Activated CD8-positive, alpha-beta memory T cell treated with anti-CD3 and anti-CD28 coated beads for 36 hours (primary cell): Measurements from ENCODE around the gene GRIN2D. TPM values are rescaled to one million over a fixed set of nuclear protein-coding genes. Genes with fewer than 3 reads are reported as not detected.

ENCODE experiments used
- CTCF ChIA-PET: fragments of 350-600 bp; sonication (Branson Sonifier 250); formaldehyde crosslinking; loops from one replicate; lab custom pipeline; 2021; ENCODE audit warnings: antibody characterized with exemption; lab: Charles Lee
- POLR2A ChIA-PET: fragments of 350-600 bp; sonication (Branson Sonifier 250); formaldehyde crosslinking; loops from one replicate; lab custom pipeline; 2021; ENCODE audit warnings: antibody characterized with exemption; lab: Charles Lee
- total RNA-seq, 2 experiments: library from RNA; stranded (reverse); gene quantifications; one replicate each; pipeline ENCODE4 v1.2.3, GENCODE V29; 2021

Gene GRIN2D
- total RNA-seq, 2 experiments from 2014 or later: 0.15 to 0.17 TPM

DNA sequence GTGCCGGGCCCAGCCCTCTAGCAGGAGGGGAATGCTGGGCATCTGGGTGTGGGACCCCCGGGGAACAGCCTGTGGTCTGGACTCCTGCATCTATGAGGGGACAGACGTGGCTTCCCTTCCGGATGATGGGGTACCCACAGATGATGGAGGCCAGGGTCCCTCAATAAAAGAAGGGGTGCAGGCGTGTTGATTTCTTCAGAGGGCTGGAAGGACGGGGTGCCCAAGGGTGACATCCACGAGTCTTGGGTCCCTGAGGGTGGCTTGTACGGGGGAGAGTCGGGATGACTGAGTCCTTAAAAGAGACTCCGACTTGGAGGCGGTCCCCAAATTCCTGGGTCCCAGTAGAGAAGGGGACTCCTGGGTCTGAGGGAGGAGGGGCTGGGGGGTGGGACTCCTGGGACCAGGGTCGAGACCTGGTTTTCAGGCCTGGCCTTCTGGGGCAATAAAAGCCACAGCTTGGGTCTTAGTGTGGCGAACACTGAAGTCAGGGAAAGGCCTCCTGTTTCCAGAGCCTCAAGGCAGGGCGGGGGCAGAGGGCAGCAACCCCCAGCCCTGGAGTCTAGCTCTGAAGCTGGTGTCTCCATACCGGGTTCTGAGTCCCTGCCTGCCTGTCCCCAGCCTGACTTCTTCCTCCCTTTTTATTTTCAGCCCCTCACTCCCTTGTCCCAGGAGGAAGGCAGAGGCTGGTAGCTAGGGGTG lies 459 bp upstream of the GRIN2D start:
- ChIA-PET CTCF (no interaction called here), POLR2A (interaction anchor here (0.5 kb wide), 1 partner anchor 45 kb away, joined by 4 read pairs; no protein-coding TSS in a partner anchor)

- ChIA-PET POLR2A (interaction anchor here (0.8 to 0.9 kb wide), 2 partner anchors 8 to 9 kb away, joined by 3 read pairs; no protein-coding TSS in a partner anchor), CTCF (interaction anchor here (0.5 to 0.8 kb wide), 3 partner anchors 24 to 1376 kb away, joined by 3 to 5 read pairs (median 5); no protein-coding TSS in a partner anchor)
Observed at GRCh38 chr19:48394331-48395169, 1.1 kb downstream of the GRIN2D start.

- ChIA-PET POLR2A (interaction anchor here (0.7 to 0.9 kb wide), 2 partner anchors 10 to 242 kb away, joined by 3 to 10 read pairs; partner anchors contain the start of gene DBP), CTCF (interaction anchor here (0.8 kb wide), 2 partner anchors 24 to 94 kb away, joined by 3 to 5 read pairs; no protein-coding TSS in a partner anchor)
Observed at GRCh38 chr19:48395170-48395455, 1.6 kb downstream of the GRIN2D start.

GRCh38 chr19:48395499-48395898 lies 2.0 kb downstream of the GRIN2D start:
- ChIA-PET POLR2A (interaction anchor here (0.7 to 0.9 kb wide), 2 partner anchors 10 to 242 kb away, joined by 3 to 10 read pairs; partner anchors contain the start of gene DBP), CTCF (interaction anchor here (0.8 to 1.5 kb wide), 4 partner anchors 23 to 94 kb away, joined by 3 to 5 read pairs (median 4); partner anchors contain the start of genes SYNGR4 and TMEM143)

DNA sequence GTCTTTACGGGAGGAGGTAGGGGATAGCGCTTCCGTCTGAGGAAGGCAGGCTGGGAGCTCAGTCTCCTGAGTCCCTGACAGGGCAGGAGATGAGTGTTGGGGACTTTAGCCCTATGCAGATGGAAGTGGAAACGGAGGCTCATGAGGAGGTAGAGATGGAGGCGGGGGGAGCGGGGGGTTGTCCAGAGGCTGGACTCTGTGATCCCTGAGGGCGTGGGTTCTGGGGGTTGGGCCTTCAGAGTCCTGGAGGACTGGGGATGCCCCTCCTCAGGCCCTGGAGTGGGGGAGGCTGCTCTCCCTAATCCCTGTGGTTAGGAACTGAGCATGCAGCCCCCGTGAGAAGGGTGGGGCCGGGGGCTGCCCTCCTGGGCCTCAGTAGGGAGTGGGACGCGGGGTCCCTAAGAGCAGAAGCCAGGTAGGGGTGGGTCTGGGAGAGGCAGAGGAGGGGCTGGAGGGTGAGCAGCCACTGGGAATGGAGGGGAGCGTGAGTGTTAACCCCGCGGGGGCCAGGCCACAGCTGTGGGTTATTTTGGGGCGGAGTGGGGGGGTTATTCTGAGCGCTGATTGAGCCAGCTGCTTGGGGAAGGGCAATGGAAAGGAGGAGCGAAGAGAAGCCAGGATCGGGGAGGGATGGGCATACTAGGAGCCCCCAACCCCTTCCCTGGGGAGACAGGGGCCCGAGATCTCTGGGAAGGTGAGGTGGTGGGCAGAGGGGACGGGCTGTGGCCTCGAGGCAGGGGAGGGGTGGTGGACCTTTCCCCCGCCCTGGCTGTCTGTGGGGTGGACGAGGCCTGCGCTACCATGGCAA lies 2.8 kb downstream of the GRIN2D start:
- CTCF ChIA-PET: interaction anchor here (0.8 to 1.5 kb wide), 2 partner anchors 32 to 78 kb away, joined by 4 to 5 read pairs; partner anchors contain the start of genes SYNGR4 and TMEM143
- POLR2A ChIA-PET: no interaction called here

- CTCF ChIA-PET: interaction anchor here (1.5 kb wide), 1 partner anchor 33 kb away, joined by 4 read pairs; the partner anchor contains the start of genes SYNGR4 and TMEM143
Observed at GRCh38 chr19:48396824-48397176, 3.3 kb downstream of the GRIN2D start.

DNA sequence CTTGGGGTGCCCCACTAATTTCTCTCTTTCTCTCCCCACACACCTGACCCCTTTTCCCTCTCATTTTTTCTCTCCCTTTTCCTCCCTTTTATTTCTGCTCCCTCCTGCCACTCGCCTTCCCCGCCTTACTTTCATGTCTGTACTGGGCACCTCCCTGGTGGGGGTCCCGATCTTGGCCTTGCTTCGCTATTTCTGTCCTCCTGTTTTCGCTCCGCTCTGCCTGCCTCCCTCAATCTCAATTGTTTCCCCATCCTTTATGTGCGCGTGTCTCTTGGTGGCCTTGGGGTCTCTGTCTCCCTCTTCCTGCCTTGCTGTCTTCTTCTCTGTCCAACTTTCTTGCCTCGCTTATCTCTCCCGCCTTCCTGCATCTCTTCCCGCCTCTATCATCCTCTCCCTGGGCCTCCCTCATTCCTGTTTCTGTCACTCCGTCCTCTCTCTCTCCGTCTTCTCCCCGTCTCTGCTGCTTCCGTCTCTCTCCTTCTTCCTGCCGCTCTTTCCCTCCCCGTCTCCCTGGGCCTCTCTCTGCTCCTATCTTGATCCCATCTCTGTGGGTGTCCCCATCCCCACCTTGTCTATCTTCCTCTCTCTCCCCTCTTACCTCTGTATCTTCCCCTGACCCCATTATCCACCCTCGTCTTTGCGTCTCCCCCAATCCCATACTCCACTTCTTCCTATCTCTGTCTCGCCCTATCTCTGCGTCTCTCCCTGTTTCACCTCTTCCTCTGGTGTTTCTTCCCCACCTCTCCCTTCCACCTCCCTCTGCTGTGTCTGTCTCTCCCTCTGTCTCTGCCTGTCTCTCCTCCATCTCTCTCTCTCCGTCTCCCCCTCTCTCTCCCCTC lies 4.0 kb downstream of the GRIN2D start:
- ChIA-PET POLR2A (no interaction called here), CTCF (no interaction called here)

More at GRCh38 chr19:48396824-48397176, 3.3 kb downstream of the GRIN2D start:
- POLR2A ChIA-PET: no interaction called here

DNA sequence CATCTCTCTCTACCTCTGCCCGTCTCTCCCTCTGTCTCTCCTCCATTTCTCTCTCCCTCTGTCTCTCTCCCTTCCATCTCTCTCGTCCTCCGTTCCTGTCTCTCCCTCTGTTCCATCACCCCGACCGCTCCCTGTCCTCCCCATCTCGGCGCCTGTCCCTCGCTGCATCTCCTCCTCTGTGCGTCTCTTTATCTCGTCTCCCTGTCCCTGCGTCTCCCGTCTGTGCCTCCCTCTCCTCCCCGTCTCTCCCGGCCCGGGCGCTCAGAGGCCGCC lies 4.6 kb downstream of the GRIN2D start:
- ChIA-PET POLR2A (no interaction called here), CTCF (no interaction called here)

GRCh38 chr19:48398375-48399235 lies 5.1 kb downstream of the GRIN2D start:
- POLR2A ChIA-PET: no interaction called here
- CTCF ChIA-PET: no interaction called here

DNA sequence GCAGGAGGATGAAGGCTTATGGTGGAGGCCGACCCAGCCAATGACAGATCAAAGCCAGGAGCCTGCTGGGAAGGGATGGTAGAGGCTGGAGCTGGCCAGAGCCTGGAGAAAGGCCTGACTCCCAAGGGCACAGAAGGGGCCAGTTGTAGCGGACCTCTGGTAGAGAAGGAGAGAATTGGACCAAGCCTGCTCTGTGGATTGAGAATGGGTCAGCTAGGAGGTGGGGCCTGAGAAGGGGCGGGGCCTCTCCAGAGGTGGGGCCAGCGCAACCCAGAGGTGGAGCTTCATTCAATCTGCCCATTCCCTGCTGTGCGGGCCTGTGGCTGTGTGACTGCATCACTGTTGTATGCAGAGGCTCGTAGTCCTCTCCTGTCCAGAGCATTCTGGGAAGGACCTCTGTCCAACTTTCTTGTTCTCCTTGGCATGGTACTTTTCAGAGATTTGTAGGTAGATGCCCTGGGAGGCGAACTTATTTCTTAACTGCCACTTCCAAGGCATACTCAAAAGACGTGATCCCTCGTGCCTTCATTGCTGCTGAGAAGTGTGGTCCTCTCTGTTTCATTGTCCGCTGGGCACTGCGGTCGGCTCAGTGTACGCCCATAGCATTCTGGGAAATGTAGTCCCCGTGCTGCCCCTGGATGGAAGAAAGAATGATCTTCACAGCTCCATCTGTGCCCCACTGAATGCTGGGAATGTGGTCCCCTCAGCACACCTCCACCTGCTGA lies 6.7 kb downstream of the GRIN2D start:
- POLR2A ChIA-PET: interaction anchor here (0.7 kb wide), 1 partner anchor 89 kb away, joined by 3 read pairs; no protein-coding TSS in a partner anchor
- CTCF ChIA-PET: interaction anchor here (0.5 to 2.3 kb wide), 2 partner anchors 9 to 18 kb away, joined by 4 to 8 read pairs; partner anchors contain the start of gene KDELR1

GRCh38 chr19:48401287-48401686 lies 7.8 kb downstream of the GRIN2D start:
- ChIA-PET CTCF (interaction anchor here (0.7 to 2.3 kb wide), 3 partner anchors 10 to 1628 kb away, joined by 3 to 8 read pairs (median 3); partner anchors contain the start of gene KDELR1), POLR2A (interaction anchor here (0.7 kb wide), 1 partner anchor 228 kb away, joined by 4 read pairs; no protein-coding TSS in a partner anchor)

GRCh38 chr19:48403606-48404005 lies 10.1 kb downstream of the GRIN2D start:
- POLR2A ChIA-PET: no interaction called here
- CTCF ChIA-PET: interaction anchor here (2.2 kb wide), 1 partner anchor 13 kb away, joined by 11 read pairs; the partner anchor contains the start of gene KDELR1

DNA sequence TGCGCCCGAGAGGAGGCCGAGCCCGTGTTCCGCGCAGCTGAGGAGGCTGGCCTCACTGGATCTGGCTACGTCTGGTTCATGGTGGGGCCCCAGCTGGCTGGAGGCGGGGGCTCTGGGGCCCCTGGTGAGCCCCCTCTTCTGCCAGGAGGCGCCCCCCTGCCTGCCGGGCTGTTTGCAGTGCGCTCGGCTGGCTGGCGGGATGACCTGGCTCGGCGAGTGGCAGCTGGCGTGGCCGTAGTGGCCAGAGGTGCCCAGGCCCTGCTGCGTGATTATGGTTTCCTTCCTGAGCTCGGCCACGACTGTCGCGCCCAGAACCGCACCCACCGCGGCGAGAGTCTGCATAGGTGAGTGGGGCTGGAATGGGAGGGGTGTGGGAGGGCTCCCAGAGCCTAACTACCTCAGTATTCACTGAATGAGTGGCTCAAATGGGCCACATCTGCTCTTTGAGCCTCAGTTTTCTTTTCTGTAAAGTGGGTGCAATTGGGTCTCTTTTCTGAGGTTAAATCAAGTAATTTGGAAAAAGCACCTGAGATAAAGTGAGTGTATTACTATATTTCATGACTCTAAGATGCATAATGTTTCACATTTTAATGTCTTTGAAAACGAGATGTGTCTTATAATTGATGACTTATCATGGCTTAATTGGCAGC lies 11.7 kb downstream of the GRIN2D start:
- CTCF ChIA-PET: no interaction called here
- POLR2A ChIA-PET: no interaction called here

DNA sequence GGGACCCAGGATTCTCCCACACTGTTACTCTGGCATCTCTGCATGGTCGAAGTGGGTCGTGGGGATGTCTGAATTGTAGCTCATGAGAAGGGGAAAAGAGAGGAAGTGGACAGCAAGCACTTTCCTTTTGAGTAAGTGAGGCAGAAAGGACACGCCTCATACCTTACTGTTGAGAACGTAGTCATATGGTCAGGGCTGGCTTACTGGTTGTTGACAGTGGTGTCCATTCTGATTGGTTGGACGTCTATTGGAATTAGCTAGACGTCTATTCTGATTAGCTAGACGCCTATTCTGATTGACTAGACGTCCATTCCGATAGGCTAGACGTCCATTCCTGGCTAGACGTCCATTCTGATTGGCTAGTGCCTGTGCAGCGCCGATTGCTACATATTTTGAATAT lies 12.4 kb downstream of the GRIN2D start:
- CTCF ChIA-PET: interaction anchor here (1.0 kb wide), 1 partner anchor 48 kb away, joined by 3 read pairs; no protein-coding TSS in a partner anchor
- POLR2A ChIA-PET: no interaction called here

GRCh38 chr19:48413879-48414587 lies 20.6 kb downstream of the GRIN2D start:
- CTCF ChIA-PET: interaction anchor here (0.9 kb wide), 1 partner anchor 30 kb away, joined by 3 read pairs; no protein-coding TSS in a partner anchor
- POLR2A ChIA-PET: interaction anchor here (0.6 kb wide), 1 partner anchor 122 kb away, joined by 4 read pairs; no protein-coding TSS in a partner anchor
